Right hindlimb (tissue), 1 donor: ENCODE data around the gene ACADM.
"Not testable (repeated sequence)": the region's sequence is repeated elsewhere in the genome, so short reads cannot be mapped to it uniquely, and the experiment has no call there.

Experiments
- DNase-seq: peaks from one replicate; pipeline ENCODE4 v3.0.0-alpha.2; 2018

ACADM gene

DNA sequence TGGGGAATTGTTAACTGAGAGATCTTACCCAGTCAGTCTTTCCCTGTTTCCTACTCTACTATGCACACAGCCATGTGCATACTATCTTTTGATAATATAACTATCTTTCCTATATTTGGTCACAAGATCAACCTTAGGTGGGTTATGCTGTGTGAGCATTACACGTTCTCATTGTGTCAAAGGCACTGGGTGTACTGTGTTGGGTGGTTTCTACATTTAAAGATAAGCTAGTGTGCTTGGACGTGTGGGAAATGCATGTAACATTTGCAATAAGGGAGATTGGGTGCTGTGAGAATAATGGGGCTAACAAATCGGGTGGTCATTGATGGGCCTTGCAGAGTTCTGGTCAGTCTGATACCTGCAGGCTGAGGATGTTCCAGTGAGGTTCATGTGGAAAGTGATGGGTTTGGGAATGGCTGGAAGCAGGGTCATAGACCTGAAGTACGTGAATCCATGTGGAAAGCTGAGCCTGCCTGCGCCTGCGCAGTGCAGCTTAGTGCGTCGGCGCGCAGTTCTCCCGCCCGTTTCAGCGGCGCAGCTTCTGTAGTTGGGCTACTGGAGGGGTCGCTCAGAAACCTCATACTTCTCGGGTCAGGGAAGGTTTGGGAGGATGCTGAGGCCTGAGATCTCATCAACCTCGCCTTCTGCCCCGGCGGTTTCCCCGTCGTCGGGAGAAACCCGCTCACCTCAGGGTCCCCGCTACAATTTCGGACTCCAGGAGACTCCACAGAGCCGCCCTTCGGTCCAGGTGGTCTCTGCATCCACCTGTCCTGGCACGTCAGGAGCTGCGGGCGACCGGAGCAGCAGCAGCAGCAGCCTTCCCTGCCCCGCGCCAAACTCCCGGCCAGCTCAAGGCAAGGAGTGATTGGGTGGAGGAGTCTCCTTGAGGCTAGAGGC lies 72.1 kb downstream of the ACADM start, which contains the start of gene MSH4:
MSH4 (plus strand) TSS at position 507 of the 897 bp plus-strand sequence; CDS start at position 611, 104 bp downstream.
- DNase-seq, result no peak

DNA sequence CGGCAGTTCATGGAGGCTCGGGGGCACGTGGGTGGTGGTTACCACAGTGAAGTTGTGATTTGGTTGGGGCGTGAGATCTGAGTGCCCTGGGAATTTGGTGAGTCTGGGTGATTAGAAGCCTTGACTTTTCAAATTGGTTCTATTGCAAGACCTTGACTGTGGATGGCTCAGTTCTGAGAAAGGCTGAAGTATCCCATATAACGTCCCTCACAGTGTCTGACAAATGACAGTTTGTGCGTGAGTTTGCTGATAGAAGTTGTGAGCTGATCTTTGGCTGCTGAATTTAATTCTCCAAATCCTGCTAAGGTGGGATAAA lies 72.7 kb downstream of the ACADM start:
- DNase-seq, result no peak

DNA sequence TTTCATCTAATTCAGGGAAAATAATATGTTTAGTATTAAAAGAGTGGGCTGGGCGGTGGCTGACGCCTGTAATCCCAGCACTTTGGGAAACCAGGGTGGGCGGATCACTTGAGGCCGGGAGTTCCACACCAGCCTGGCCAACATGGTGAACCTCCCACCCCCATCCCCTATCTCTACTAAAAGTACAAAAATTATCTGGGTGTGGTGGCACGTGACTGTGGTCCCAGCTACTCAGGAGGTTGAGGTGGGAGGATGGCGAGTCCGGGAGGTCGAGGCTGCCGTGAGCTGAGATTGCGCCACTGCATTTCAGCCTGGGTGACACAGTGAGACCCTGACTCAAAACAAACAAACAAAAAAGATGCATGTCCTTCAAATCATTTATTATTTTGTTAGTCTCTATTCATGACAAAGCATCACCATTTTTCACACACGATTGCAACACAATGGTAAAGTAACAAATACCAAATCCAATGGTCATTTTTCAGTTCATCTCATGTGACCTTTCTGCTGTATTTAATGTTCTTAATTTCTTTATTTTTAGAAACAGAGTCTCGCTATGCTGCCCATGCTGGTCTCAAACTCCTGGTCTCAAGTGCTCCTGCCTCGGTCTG lies 73.2 kb downstream of the ACADM start:
- no peak for DNase-seq

DNA sequence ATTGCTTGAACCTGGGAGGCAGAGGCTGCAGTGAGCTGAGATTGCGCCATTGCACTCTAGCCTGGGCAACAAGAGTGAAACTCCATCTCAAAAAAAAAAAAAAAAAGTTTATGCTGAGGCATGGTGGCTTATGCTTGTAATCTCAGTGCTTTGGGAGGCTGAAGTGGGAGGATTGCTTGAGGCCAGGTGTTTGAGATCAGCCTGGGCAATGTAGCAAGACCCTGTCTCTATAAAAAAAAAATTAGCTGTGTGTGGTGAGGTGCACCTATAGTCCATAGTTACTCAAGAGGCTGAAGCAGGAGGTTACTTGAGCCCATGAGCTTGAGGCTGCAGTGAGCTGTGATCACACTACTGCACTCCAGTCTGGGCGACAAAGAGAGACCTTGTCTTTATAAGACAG lies 77.0 kb downstream of the ACADM start:
- DNase-seq, result not testable (repeated sequence)

DNA sequence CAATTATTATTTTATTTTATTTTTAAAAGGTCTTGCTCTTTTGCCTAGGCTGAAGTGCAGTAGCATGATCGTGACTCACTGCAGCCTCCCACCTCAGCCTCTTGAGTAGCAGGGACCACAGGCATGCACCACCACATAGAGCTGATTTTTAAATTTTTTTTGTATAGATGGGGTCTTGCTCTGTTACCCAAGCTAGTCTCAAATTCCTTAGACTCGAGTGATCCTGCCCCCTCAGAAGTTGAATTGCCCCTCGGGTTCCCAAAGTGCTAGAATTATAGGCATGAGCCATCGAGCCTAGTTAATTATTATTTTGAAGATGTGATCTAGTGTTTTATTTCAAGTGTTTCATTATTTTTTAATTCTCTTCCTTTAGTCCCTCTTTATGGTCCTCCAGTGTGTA lies 84.4 kb downstream of the ACADM start:
- DNase-seq, result no peak

DNA sequence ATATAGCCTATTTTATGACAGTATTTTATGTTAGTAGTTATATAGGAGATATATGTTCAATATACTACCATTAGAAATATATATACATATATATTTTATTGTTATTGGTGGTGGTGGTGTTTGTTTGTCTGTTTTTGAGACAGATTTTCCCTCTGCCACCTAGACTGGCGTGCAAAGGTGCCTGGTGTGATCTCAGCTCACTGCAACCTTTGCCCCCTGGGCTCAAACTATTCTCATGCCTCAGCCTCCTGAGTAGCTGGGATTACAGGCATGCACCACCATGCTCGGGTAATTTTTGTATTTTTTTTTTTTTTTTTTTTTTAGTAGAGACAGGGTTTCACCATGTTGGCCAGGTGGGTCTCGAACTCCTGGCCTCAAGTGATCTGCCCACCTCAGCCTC lies 85.6 kb downstream of the ACADM start:
- DNase-seq, result not testable (repeated sequence)

DNA sequence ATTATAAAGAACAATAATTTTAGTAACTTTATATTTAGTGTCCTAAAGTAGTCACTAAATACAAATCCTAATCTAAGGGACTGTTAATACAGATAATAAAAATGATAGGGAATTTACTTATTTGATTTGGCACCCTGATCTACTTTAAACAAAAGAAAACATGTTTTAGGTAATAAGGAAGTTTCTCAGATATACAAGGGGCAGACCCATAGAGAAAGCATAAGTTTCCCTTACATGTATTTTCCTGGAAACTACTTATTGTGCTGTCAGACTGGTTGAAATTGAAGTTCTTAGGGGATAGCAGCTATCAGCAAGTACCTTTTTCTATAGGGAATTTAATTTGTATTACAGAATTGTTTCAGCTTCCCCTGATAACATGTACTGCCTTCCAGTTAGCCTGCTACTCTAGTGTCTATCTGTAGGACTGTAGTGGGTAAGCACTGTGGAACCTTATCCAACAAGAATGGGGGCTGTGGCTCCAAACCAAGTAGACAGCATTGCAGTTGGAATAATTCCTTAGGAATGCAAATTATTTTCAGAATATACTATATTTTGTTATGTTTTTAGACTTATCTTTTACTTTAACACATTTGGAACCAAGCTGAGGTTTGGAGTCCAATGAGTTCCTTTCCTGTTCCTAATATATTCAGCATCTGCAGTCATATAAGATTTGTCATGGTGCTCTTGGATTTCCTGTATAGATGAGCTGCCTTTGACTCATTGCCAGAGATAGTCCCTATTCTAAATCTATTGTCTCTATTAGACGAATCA lies 86.9 kb downstream of the ACADM start:
- no peak for DNase-seq

DNA sequence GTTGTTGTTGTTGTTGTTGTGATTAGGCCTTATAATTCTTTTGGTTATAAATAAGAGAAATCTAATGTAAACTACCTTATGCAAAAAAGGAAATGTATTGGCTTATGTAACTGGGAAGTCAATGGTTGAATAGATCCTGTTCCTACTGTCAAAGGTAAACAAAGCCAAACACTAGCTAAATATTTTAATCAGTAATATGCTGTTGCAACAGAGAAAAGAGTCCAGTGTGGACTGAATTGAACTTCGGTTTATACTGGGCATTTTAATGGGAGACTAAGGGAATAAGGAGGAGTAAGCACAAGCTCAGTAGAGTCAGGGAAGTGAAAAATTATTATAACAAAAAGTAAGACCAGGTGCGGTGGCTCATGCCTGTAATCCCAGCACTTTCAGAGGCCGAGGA lies 87.6 kb downstream of the ACADM start:
- DNase-seq, result no peak
